Muscle of leg (tissue), 11 donors: Measurements from ENCODE around the gene TLK2. TPM values are rescaled to one million over a fixed set of nuclear protein-coding genes. Genes with fewer than 3 reads are reported as not detected.
A peak's percentile ranks its signal among the peaks of the same experiment; 100 is the strongest.
"Not testable (repeated sequence)": the region's sequence is repeated elsewhere in the genome, so short reads cannot be mapped to it uniquely, and the experiment has no call there.

Source experiments
- DNase-seq: peaks from one replicate; pipeline ENCODE4 v3.0.0; 2013
- H3K27ac ChIP-seq: one replicate; pipeline ENCODE4 v1.5.1; 2013; ENCODE audit warnings: mild to moderate bottlenecking, low read length, control low read depth
- H3K27me3 ChIP-seq: one replicate; pipeline ENCODE4 v1.6.1; 2013; ENCODE audit warnings: low read length; ENCODE audit not compliant: control insufficient read depth, insufficient read depth
- H3K36me3 ChIP-seq: one replicate; pipeline ENCODE4 v1.6.1; 2013; ENCODE audit warnings: low read length; ENCODE audit not compliant: control insufficient read depth, insufficient read depth
- H3K4me1 ChIP-seq: one replicate; pipeline ENCODE4 v1.6.1; 2013; ENCODE audit warnings: low read length; ENCODE audit not compliant: control insufficient read depth, insufficient read depth
- H3K4me3 ChIP-seq: one replicate; pipeline ENCODE4 v1.5.1; 2013; ENCODE audit warnings: low read length, control low read depth
- H3K9me3 ChIP-seq: replicated peaks from 2 replicates; pipeline ENCODE4 v1.6.1; 2013; ENCODE audit warnings: low read depth, low read length; ENCODE audit not compliant: control insufficient read depth
- WGBS: methylation state at CpG from one replicate; pipeline ENCODE4 v1.1.5; 2013; ENCODE audit warnings: missing lambda C conversion rate; ENCODE audit not compliant: insufficient coverage; 5-methylcytosine and 5-hydroxymethylcytosine counted together
- polyA plus RNA-seq, 8 donors: library from polyadenylated mRNA; unstranded; fragments of 120-200 nt; gene quantifications; one replicate each; pipeline versions ENCODE4 v1.2.1 to v1.2.3, GENCODE V29; 2013; ENCODE audit warnings: inconsistent platforms in 1 of 8, low replicate concordance in 1 of 8; ENCODE audit not compliant: insufficient read length in 8 of 8, insufficient read depth in 1 of 8
- total RNA-seq: library from RNA; stranded (reverse); fragments of 120-200 nt; gene quantifications from one replicate; pipeline ENCODE4 v1.2.4, GENCODE V29; 2013

Gene TLK2
- total and polyA plus RNA-seq, 9 donors = 36.8 to 51.8 (median 43.8) TPM

GRCh38 chr17:62573480-62574117 lies 95.0 kb downstream of the TLK2 start:
- Histone ChIP-seq H3K36me3 (peaks cover 24% of the 10 kb centered on the region), H3K27ac (peak overlapping the region; percentile 69), H3K27me3 (no peaks in the 10 kb centered on the region), H3K9me3 (no peaks in the 10 kb centered on the region), H3K4me1 (no peaks in the 10 kb centered on the region), H3K4me3 (no peak overlapping the region)
- no peak for DNase-seq

GRCh38 chr17:62576382-62576781 lies 97.8 kb downstream of the TLK2 start:
- no CpG with 5 or more reads among the region's 1 CpG for WGBS

GRCh38 chr17:62578757-62579487 lies 100.3 kb downstream of the TLK2 start:
- no peaks in the 10 kb centered on the region for H3K9me3 ChIP-seq
- no peaks in the 10 kb centered on the region for H3K27me3 ChIP-seq
- H3K27ac ChIP-seq = no peak overlapping the region
- no peak for DNase-seq
- peaks cover 24% of the 10 kb centered on the region for H3K36me3 ChIP-seq
- no CpG with 5 or more reads among the region's 2 CpGs for WGBS
- H3K4me3 ChIP-seq = no peak overlapping the region
- H3K4me1 ChIP-seq = no peaks in the 10 kb centered on the region

More at GRCh38 chr17:62576382-62576781, 97.8 kb downstream of the TLK2 start:
- peaks cover 29% of the 10 kb centered on the region for H3K36me3 ChIP-seq
- H3K9me3 ChIP-seq = no peaks in the 10 kb centered on the region
- H3K4me1 ChIP-seq = no peaks in the 10 kb centered on the region
- H3K27ac ChIP-seq = no peak overlapping the region
- no peak for DNase-seq
- H3K27me3 ChIP-seq = no peaks in the 10 kb centered on the region
- H3K4me3 ChIP-seq = no peak overlapping the region

GRCh38 chr17:62580947-62581346 lies 102.3 kb downstream of the TLK2 start:
- DNase-seq = no peak
- Histone ChIP-seq H3K27me3 (no peaks in the 10 kb centered on the region), H3K27ac (no peak overlapping the region), H3K4me3 (no peak overlapping the region), H3K4me1 (no peaks in the 10 kb centered on the region), H3K9me3 (no peaks in the 10 kb centered on the region), H3K36me3 (peaks cover 26% of the 10 kb centered on the region)
- 100% methylated on average over 1 of the region's 2 CpGs for WGBS

- no peaks in the 10 kb centered on the region for H3K9me3 ChIP-seq
- no CpG with 5 or more reads among the region's 1 CpG for WGBS
- DNase-seq = no peak
- H3K36me3 ChIP-seq = peaks cover 27% of the 10 kb centered on the region
- no peak overlapping the region for H3K4me3 ChIP-seq
- H3K27me3 ChIP-seq = no peaks in the 10 kb centered on the region
- no peaks in the 10 kb centered on the region for H3K4me1 ChIP-seq
- no peak overlapping the region for H3K27ac ChIP-seq
These were observed 103.1 kb downstream of the TLK2 start for GRCh38 chr17:62581764-62582163.

- Histone ChIP-seq H3K27ac (no peak overlapping the region), H3K4me1 (peaks cover 8% of the 10 kb centered on the region), H3K9me3 (no peaks in the 10 kb centered on the region), H3K27me3 (no peaks in the 10 kb centered on the region), H3K4me3 (no peak overlapping the region), H3K36me3 (peaks cover 22% of the 10 kb centered on the region)
- DNase-seq = peak; percentile 21
- 33% methylated on average over 1 of the region's 2 CpGs for WGBS
These were observed 108.9 kb downstream of the TLK2 start for GRCh38 chr17:62587554-62587953.

GRCh38 chr17:62588109-62588508 lies 109.5 kb downstream of the TLK2 start:
- 40% methylated on average over 1 of the region's 7 CpGs for WGBS
- DNase-seq = peak; percentile 43
- Histone ChIP-seq H3K27ac (peak overlapping the region; percentile 55), H3K4me1 (peaks cover 8% of the 10 kb centered on the region), H3K4me3 (no peak overlapping the region), H3K36me3 (peaks cover 22% of the 10 kb centered on the region), H3K27me3 (no peaks in the 10 kb centered on the region), H3K9me3 (no peaks in the 10 kb centered on the region)

GRCh38 chr17:62591333-62591732 lies 112.7 kb downstream of the TLK2 start:
- Histone ChIP-seq H3K36me3 (peaks cover 23% of the 10 kb centered on the region), H3K4me3 (no peak overlapping the region), H3K27ac (peak overlapping the region; percentile 69), H3K4me1 (peaks cover 8% of the 10 kb centered on the region), H3K9me3 (peaks cover 2% of the 10 kb centered on the region), H3K27me3 (no peaks in the 10 kb centered on the region)
- DNase-seq = peak; percentile 90
- WGBS = 17% methylated on average over 1 of the region's 6 CpGs

- not testable (repeated sequence) for DNase-seq, H3K4me1 ChIP-seq, H3K9me3 ChIP-seq, H3K27me3 ChIP-seq, H3K4me3 ChIP-seq
- H3K27ac ChIP-seq = peak overlapping the region; percentile 69
- WGBS = 60% methylated on average over 1 of the region's 11 CpGs
- peaks cover 24% of the 10 kb centered on the region for H3K36me3 ChIP-seq
These were observed 113.2 kb downstream of the TLK2 start for GRCh38 chr17:62591822-62592221.

- Histone ChIP-seq H3K4me3 (no peak overlapping the region), H3K27me3 (no peaks in the 10 kb centered on the region), H3K4me1 (peaks cover 6% of the 10 kb centered on the region), H3K27ac (peak overlapping the region; percentile 21), H3K36me3 (peaks cover 24% of the 10 kb centered on the region), H3K9me3 (peaks cover 12% of the 10 kb centered on the region)
- DNase-seq = peak; percentile 56
- 70% methylated on average over 4 of the region's 9 CpGs for WGBS
These were observed 113.9 kb downstream of the TLK2 start for GRCh38 chr17:62592341-62593099.
